Uterus (tissue), 2 donors: Measurements from ENCODE around the gene ZNF234.

ENCODE experiments used
- POLR2A ChIP-seq, 2 donors: fragments of 450-650 bp; IDR thresholded peaks; one replicate each; pipeline ENCODE4 v1.6.1; 2016; ENCODE audit warnings: antibody characterized with exemption in 2 of 2, mild to moderate bottlenecking in 1 of 2, moderate library complexity in 1 of 2
- TF ChIP-seq, protein P1 (sequence below), 4 experiments: fragments of 200-600 bp in 2 of 4; fragments of 450-650 bp in 2 of 4; sonication (generic) in 2 of 4; IDR thresholded peaks; one replicate each; pipeline ENCODE4 v1.5.1; 2016 to 2019; ENCODE audit warnings: antibody characterized with exemption in 4 of 4, mild to moderate bottlenecking in 2 of 4, moderate library complexity in 1 of 4

DNA sequence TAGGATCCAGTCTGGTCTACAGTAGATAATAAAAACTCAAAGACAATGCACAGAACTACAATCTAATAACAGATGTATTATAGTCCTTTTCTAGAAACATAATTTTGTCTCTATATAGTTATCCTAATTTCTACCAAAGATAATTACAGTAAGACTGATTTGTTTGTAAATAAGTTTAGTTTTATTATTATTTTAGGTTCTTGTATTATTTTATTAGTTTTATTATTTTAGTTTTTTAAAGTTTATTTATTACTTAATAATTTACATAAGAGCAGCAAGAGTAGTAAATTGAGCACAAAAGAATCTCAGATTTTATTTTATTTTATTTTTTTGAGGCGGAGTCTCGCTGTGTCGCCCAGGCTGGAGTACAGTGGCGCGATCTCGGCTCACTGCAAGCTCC is 48.7 kb downstream of the ZNF234 start:
- TF ChIP-seq, protein P1, sequence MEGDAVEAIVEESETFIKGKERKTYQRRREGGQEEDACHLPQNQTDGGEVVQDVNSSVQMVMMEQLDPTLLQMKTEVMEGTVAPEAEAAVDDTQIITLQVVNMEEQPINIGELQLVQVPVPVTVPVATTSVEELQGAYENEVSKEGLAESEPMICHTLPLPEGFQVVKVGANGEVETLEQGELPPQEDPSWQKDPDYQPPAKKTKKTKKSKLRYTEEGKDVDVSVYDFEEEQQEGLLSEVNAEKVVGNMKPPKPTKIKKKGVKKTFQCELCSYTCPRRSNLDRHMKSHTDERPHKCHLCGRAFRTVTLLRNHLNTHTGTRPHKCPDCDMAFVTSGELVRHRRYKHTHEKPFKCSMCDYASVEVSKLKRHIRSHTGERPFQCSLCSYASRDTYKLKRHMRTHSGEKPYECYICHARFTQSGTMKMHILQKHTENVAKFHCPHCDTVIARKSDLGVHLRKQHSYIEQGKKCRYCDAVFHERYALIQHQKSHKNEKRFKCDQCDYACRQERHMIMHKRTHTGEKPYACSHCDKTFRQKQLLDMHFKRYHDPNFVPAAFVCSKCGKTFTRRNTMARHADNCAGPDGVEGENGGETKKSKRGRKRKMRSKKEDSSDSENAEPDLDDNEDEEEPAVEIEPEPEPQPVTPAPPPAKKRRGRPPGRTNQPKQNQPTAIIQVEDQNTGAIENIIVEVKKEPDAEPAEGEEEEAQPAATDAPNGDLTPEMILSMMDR (IDR thresholded peaks at IDR 0.05), result no peak
- TF ChIP-seq POLR2A (IDR thresholded peaks at IDR 0.05), result no peak
